K562 (cell line): ENCODE data around the gene COL7A1. TPM values are rescaled to one million over a fixed set of nuclear protein-coding genes. Genes with fewer than 3 reads are reported as not detected.

ENCODE experiments used
- ATAC-seq: fragments of 200-7000 bp; cut with Tn5 transposase; 3 replicates; pipeline ENCODE4 v1.9.1; 2020; ENCODE audit warnings: moderate library complexity
- BruUV-seq: library from RNA; stranded (reverse); fragments of 400-500 nt; replicated peaks from 2 replicates; lab custom pipeline; 2021; lab: Mats Ljungman, UMichigan
- CTCF ChIA-PET: fragments of 300-600 bp; formaldehyde crosslinking; extraction: SDS; loops from one replicate; lab custom pipeline; 2021; ENCODE audit warnings: low intra/inter-chr PET ratio; lab: Yijun Ruan, JAX
- POLR2A ChIA-PET: fragments of 300-600, 350-650 bp; sonication (Branson Sonifier 250); formaldehyde crosslinking; extraction: SDS; loops from one replicate; lab custom pipeline; 2021; ENCODE audit warnings: antibody characterized with exemption, inconsistent platforms; lab: Yijun Ruan, JAX
- DNase-seq, 4 experiments: peaks; one replicate each; pipeline versions ENCODE4 v3.0.0 to v3.0.0-alpha.2; 2011 to 2018; ENCODE audit warnings: low spot score in 3 of 4, mixed read lengths in 3 of 4; ENCODE audit errors: extremely low read depth in 1 of 4
- FAIRE-seq: peaks from 2 replicates; lab custom pipeline; 2011; peaks lifted over from hg19 to GRCh38; lab: Jason Lieb, UNC
- H2AFZ ChIP-seq: 2 replicates; pipeline ENCODE4 v1.6.0; 2011; ENCODE audit warnings: low read depth, low read length, control low read depth, inconsistent platforms
- H3K27ac ChIP-seq: fragments of 200-600 bp; 3 replicates; pipeline ENCODE4 v1.8.0; 2011; ENCODE audit warnings: low read depth, mild to moderate bottlenecking, control low read depth, inconsistent platforms, low read length, moderate library complexity, mixed read lengths; ENCODE audit errors: extremely low read depth
- H3K27me3 ChIP-seq, 2 experiments: fragments of 300-600 bp in 1 of 2; 2 replicates in 1 of 2; 3 replicates in 1 of 2; pipeline versions ENCODE4 v1.6.0 to v1.8.0; 2011; ENCODE audit warnings: inconsistent platforms in 2 of 2, low read length in 2 of 2, mild to moderate bottlenecking in 1 of 2, mixed read lengths in 1 of 2, moderate library complexity in 1 of 2; ENCODE audit not compliant: control insufficient read depth in 2 of 2, insufficient read depth in 2 of 2
- H3K36me3 ChIP-seq: fragments of 300-600 bp; 3 replicates; pipeline ENCODE4 v1.8.0; 2011; ENCODE audit warnings: mild to moderate bottlenecking, low read length, inconsistent platforms; ENCODE audit not compliant: control insufficient read depth, insufficient read depth
- H3K4me1 ChIP-seq, 2 experiments: fragments of 200-600 bp in 1 of 2; replicated peaks in 1 of 2; 2 replicates in 1 of 2; 3 replicates in 1 of 2; pipeline versions ENCODE4 v1.5.1 to v1.8.0; 2011; ENCODE audit warnings: inconsistent platforms in 2 of 2, low read length in 2 of 2, mild to moderate bottlenecking in 1 of 2, mixed read lengths in 1 of 2, moderate library complexity in 1 of 2; ENCODE audit not compliant: control insufficient read depth in 2 of 2, insufficient read depth in 2 of 2
- H3K4me2 ChIP-seq: 2 replicates; pipeline ENCODE4 v1.6.1; 2011; ENCODE audit warnings: low read length, control low read depth, inconsistent platforms, mixed read lengths; ENCODE audit not compliant: insufficient read depth
- H3K4me3 ChIP-seq: fragments of 200-600 bp; sonication (generic), shearing (Covaris generic); 2 replicates; pipeline ENCODE4 v1.5.1; 2016; ENCODE audit warnings: control low read depth, inconsistent platforms
- H3K79me2 ChIP-seq: fragments of 200-600 bp; 3 replicates; pipeline ENCODE4 v1.8.0; 2011; ENCODE audit warnings: low read length, inconsistent platforms; ENCODE audit not compliant: control insufficient read depth, insufficient read depth
- H3K9ac ChIP-seq, 2 experiments: 2 replicates each; pipeline versions ENCODE4 v1.6.0 to v1.6.1; 2011; ENCODE audit warnings: low read depth in 2 of 2, low read length in 2 of 2, control low read depth in 1 of 2, inconsistent platforms in 1 of 2, mild to moderate bottlenecking in 1 of 2, mixed read lengths in 1 of 2; ENCODE audit not compliant: insufficient read depth in 1 of 2
- H3K9me1 ChIP-seq: one replicate; pipeline ENCODE4 v1.6.0; 2011; ENCODE audit warnings: inconsistent platforms, mild to moderate bottlenecking, low read length, moderate library complexity; ENCODE audit not compliant: control insufficient read depth, insufficient read depth
- H3K9me3 ChIP-seq: replicated peaks from 2 replicates; pipeline ENCODE4 v1.5.1; 2011; ENCODE audit warnings: low read depth, low read length, inconsistent platforms; ENCODE audit not compliant: control insufficient read depth, insufficient read depth
- H4K20me1 ChIP-seq: replicated peaks from 2 replicates; pipeline ENCODE4 v1.6.1; 2011; ENCODE audit warnings: low read length, inconsistent platforms, mixed read lengths; ENCODE audit not compliant: control insufficient read depth, insufficient read depth
- HDAC3 ChIP-seq: fragments of 450-650 bp; IDR thresholded peaks from 2 replicates; pipeline ENCODE4 v1.6.1; 2018; ENCODE audit warnings: borderline replicate concordance, mild to moderate bottlenecking, moderate library complexity; ENCODE audit not compliant: partially characterized antibody
- ZFP91 ChIP-seq: sonication (generic); formaldehyde crosslinking; IDR thresholded peaks from 2 replicates; pipeline ENCODE4 v1.8.0; 2022; ENCODE audit warnings: mild to moderate bottlenecking, missing genetic modification reagents
- WGBS: fragments of 100-300 bp; shearing (Covaris generic); methylation state at CpG from one replicate; pipeline ENCODE4 v1.1.6; 2016; ENCODE audit warnings: low coverage, mixed read lengths; ENCODE audit not compliant: insufficient coverage; ENCODE audit errors: missing lambda C conversion rate; 5-methylcytosine and 5-hydroxymethylcytosine counted together
- in situ Hi-C: fragments of 300-500 bp; cut with MboI; formaldehyde crosslinking; loops from 4 replicates; pipeline ENCODE4 v1.15.0; 2018; ENCODE audit warnings: inconsistent platforms, mixed read lengths
- intact Hi-C: fragments of 100-400 bp; cut with micrococcal nuclease; formaldehyde crosslinking; loops from 2 replicates; pipeline ENCODE4 v1.14.2; 2022
- polyA plus RNA-seq, 8 experiments: library from polyadenylated mRNA; depleted of rRNA in 4 of 8; stranded (reverse) in 5 of 8; unstranded in 3 of 8; fragments of >200 nt; fragmentation: Nextera tagmentation in 2 of 8; fragmentation: Illumina TruSeq in 1 of 8; extraction: Ambion mirVana in 2 of 8; extraction: Trizol in 1 of 8; gene quantifications; 2 replicates each; pipeline versions ENCODE4 v1.2.1 to v1.2.3, GENCODE V29; 2011 to 2014; ENCODE audit warnings: inconsistent platforms in 1 of 8, missing spikeins in 1 of 8
- total RNA-seq, 7 experiments: library from RNA; depleted of rRNA in 6 of 7; stranded (reverse); fragments of >200 nt in 6 of 7; fragmentation: Illumina TruSeq in 2 of 7; extraction: Trizol in 2 of 7; gene quantifications; 2 replicates each; pipeline versions ENCODE4 v1.2.1 to v1.2.3, GENCODE V29; 2011 to 2021; ENCODE audit warnings: low replicate concordance in 1 of 7

Gene COL7A1
- total and polyA plus RNA-seq, 9 of the 15 experiments (the other 6 are each of a cell fraction or from before 2014, with no cell fraction given), result 0.09 to 0.66 (median 0.35) TPM; not detected in 3

GRCh38 chr3:48516571-48516970 is 78.6 kb downstream of the COL7A1 start:
- Histone ChIP-seq H3K4me3 (no peak overlapping the region), H3K36me3 (peaks cover 7% of the 10 kb centered on the region; the same call in 2 of the 3 replicates), H3K27me3 (no peaks in the 10 kb centered on the region), H3K4me2 (no peak overlapping the region), H3K9me3 (no peaks in the 10 kb centered on the region), H4K20me1 (no peaks in the 10 kb centered on the region), H3K27ac (no peak overlapping the region), H3K4me1 (peaks cover 0 to 3% of the 10 kb centered on the region in 2 experiments; a peak in 1 of 5 replicates), H2AFZ (no peak overlapping the region), H3K9me1 (no peaks in the 10 kb centered on the region), H3K79me2 (no peaks in the 10 kb centered on the region), H3K9ac (peak overlapping the region in 1 of 2 experiments; percentile 45; a peak in 1 of 4 replicates)
- ChIA-PET CTCF (no interaction called here), POLR2A (interaction anchor here (0.6 to 1.0 kb wide), 3 partner anchors 8 to 43 kb away, joined by 3 to 4 read pairs (median 4); no protein-coding TSS in a partner anchor)
- FAIRE-seq (no peak), ATAC-seq (no peak), DNase-seq (no peak)
- intact Hi-C loops (no loop called here), in situ Hi-C loops (no loop called here)
- no peak for TF ChIP-seq ZFP91
- TF ChIP-seq HDAC3, result no peak
- WGBS, result 58% methylated on average over 5 of the region's 8 CpGs
- BruUV-seq, result no TSS peak
